ENCODE measurements around the gene IPO13.

IPO13 gene

DNA sequence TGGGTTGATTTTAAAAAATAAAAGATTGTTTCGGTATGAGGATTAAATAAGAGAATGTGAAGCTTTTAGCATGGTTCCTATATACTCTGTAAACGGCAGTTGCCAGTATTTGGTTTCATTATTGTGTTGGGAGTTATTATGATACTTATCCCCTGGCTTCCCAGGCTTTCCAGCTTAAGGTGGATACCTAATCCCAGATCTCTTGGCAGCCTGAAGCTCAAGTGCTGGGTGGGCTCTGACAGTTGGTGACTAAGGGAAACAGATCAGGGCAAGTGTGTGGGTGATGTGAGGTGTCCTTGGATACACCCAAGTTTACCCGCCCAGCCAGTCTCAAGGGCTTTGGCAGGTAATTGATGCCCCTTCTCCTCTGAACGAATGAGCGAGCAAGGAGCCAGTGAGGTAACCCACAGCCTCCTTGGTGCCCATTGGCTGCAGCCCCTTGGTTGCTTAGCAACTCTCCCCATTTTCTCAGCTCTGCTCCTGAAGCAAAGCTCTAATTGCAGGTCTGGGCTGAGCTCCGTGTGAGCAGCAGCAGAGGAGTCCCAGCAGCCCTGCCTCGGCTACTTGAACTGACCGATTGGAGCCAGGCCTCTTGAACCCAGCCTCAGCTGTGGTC, 6.1 kb downstream of the IPO13 start:
- no peak for DNase-seq

DNA sequence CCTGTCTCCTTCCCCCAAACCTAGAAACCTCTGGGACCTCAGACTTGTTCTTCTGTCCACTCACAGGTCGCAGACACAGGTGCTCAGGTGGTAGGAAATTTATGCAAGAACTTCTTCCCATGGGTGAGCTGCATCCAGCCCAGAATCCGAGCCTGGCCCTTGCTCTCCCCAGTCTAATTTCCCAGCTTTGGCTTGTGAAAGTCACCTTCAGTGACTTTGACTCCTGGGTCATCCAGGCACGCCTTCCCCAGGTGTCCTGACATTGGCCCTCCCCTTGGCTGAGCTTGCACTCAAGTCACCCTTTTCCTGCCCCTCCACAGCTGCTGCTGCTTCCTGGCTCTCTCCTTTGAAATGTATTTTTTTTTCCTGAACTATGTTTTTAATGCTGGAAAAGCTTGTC, 6.6 kb downstream of the IPO13 start:
- DNase-seq, result no peak

DNA sequence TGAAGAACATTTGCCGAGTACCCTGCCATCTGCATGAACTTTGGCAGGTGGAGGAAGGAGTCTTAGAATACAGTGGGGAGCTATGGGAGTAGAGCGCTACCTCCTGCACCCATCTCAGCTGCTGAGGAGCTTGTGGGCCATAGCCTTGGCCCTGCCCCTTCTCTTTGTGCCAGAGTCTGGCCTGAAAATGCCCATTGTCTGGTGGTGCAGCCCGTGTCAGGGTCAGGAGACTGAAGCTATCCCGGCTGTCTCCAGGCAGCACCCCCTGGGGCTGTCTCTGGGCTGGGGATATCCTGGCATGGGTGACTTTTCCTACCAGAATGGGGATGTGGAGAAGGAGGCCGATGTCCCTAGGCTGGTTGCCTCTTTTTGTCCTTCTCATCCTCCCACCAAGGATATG, 7.3 kb downstream of the IPO13 start:
- DNase-seq, result no peak

DNA sequence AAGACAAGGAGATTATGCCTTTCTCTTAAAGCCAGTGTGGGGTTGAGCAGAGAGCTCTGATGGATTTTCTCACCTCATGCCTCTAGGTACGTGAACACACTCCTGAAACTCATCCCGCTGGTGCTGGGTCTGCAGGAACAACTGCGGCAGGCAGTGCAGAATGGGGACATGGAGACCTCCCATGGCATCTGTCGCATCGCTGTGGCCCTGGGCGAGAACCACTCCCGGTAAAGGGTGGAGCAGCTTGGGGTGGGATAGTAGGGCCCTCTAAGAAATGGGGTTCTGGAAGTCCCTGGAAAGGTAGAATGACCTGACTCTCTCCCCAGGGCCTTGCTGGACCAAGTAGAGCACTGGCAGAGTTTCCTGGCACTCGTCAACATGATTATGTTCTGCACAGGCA, 9.5 kb downstream of the IPO13 start:
- DNase-seq, result no peak

DNA sequence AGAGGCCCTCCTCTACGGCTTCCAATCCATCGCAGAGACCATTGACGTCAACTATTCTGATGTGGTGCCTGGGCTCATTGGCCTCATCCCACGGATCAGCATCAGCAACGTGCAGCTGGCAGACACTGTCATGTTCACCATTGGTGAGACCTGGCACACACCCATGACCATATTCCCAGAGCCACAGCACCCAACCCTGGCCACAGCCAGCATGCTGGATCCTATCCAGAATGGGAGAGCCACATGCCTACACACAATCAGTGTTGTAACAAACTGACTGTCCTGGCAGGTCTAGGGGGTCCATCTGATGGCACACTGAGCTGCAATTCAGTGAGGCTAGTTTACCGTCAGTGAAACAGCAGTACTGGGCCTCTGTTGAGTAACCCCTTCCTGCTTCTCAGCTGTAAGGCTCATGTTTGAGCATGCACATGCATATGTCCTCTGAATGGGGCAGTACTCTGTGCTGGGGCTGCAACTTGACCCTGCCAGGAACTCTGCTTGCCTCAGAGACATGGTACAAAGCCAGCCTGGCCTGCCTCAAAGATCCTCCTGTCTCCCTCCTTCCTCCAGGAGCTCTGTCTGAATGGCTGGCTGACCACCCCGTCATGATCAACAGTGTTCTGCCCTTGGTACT, 10.8 kb downstream of the IPO13 start:
- no peak for DNase-seq

DNA sequence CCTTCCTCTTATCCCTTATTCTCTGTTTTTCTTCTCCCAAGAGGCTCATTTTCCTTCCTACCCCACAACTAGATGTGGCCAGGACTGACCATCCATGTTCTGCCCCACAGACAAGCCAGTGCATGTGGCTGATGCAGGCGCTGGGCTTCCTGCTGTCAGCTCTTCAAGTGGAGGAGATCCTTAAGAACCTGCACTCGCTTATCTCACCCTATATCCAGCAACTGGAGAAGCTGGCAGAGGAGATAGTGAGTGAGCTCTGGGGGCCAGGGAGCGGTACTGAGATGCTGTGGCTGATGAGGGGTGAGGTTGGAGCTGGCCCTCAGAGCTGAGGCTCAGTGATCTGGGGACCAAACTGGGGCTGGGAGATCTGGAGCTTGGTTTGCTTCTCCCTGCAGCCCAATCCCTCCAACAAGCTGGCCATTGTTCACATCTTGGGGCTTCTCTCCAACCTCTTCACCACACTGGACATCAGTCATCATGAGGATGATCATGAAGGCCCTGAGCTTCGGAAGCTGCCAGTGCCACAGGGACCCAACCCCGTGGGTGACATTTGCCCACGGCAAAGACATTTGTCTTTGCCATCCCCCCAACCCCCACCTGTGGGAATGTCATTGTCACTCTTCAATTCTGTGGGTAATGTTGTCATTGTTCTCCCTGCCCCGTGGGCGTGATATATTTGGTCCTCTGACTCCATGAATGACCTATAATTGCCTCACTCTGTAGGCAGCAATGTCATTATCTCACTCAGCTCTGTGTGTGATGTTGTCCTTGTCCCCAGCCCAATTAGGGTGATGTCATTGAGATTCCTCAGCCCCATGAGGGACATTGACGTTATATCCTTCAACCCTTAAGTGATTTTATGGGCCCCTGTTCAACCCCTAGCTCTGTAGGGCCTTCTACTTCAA, 11.9 kb downstream of the IPO13 start:
- DNase-seq, result no peak

DNA sequence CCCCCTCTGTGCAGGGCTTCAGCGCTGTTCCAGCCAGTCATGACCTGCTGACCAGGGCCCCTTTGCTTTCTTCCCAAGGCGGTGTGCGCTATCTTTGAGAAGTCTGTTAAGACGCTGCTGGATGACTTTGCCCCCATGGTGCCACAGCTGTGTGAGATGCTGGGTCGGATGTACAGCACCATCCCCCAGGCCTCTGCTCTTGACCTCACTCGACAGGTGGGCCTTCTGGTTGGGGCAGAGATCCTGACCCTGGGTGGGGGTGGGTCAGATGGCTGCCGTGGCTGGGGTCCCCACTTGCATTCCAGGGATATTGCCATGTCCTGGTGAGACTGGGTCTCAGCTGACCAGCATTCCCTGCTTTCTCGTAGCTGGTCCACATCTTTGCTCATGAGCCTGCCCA, 14.0 kb downstream of the IPO13 start:
- no peak for DNase-seq

DNA sequence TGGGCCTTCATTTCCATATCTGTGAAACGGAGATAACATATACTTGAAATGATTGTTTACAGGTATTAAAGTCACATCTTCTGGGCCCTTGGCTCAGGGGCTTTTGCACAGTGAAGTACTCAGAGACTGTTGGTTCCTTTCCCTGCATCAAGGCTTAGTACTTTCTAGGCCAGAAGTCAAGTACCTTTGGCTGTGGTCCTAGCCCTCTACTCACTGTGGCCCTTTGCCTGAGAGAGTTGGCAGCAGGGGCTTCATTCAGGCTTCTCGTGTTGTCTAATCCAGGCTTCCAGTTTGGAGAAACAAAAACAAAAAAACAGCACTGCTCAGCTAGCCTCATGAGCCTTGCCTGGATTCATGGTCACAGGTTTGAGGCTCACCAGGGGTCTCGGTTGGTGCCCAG, 14.9 kb downstream of the IPO13 start:
- no peak for DNase-seq

DNA sequence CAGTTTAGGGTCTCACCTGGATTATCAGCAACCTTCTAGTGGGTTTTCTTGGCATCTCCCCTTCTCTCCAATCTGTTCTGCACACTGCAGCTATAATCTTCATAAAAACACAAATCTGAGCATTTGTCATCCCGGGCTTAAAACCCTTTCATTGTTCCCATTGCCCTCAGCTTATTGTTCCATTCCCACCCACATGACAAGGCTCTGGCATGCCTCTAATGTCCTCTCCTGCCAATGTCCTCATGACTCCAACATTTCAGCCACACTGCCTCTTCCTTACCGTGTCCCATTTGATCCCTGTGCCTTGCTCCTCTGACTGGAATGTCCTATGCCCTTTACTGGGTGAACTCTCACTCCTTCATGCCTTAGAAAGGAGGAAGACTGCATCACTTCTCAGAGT, 15.6 kb downstream of the IPO13 start:
- DNase-seq, result no peak

DNA sequence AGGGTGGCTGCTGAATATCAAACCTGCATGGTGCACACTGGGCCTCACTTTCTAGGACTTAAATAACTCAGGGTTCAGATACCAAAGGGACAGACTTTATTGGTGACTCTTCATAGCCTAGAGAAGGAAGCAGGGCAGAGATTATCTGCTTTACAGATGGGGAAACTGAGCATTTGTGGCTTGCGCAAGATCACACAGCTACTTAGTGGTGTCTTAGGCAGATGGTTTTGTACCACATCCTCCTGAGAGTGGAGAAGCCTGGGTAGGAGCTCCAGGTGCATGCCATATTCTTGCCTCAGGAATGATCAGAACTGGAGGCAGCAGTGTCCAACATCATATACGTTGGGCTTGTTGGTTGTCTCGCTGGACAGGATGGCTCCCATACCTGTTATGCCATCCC, 16.3 kb downstream of the IPO13 start:
- no peak for DNase-seq

DNA sequence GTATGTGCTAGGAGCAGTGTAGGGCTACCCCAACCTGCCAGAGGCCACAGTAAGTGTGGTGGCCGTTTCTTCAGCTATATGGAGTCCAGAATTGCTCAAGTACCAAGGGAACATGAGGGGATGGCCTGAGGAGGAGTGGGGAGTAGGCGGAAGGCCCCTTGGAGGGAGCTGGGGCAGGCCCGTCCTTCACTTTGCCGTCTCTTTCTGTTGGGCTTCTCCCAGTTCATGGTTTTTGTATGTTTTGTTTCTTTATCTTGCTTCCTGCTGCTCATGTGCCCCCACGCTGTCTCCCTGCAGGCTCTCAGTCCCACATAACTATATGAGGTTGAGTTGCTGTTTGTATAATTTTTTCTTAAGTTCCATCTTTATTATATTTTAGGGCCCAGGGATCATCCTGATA, 17.1 kb downstream of the IPO13 start:
- DNase-seq, result no peak

DNA sequence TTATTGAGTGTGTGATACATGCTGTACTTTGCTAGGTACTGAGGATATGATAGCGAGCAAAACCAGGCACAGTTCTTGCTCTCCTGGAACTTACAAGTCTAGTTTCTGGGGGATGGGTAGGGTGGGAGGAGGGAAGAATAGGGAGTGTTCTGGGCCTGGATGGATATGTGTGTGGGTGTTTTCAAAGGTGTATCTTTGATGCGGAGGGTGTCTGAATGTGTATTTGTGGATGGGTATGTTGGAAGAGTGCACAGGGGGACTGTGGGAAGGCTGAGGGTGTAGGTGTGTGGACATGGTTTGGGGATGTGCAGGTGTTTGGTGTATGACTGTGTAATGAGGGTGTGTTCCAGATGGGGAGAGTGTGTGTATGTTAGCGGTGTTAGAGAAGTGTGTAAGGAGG, 18.6 kb downstream of the IPO13 start:
- no peak for DNase-seq

DNA sequence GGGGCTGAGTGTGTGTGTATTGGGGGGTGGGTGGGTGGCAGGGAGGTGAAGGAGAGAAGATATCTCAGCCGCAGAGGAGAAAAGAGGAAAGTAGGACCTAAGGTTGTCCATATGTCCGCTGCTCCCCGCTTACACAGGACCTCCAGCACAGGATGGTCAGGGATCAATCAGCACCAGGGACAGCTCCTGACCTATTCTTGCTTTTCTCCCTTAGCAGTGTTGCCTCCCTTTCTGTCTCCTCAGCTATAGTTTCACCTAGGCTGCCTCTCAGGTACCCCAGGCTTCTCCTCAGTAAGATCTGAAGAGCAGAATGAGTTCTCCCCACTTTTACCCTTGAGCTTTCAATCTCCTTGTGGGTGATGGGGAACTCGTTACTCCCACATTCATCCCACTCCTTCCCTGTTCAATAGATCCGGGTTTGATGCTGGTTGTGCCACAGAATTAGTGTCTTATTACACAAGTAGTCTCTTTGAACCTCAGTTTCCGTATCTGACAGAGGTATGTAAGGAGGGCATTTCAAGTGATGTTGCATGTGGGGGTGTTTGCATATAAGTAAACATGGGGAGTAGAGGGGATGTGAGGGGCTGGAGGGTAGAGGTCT, 21.7 kb downstream of the IPO13 start:
- DNase-seq, result peak; percentile 17

DNA sequence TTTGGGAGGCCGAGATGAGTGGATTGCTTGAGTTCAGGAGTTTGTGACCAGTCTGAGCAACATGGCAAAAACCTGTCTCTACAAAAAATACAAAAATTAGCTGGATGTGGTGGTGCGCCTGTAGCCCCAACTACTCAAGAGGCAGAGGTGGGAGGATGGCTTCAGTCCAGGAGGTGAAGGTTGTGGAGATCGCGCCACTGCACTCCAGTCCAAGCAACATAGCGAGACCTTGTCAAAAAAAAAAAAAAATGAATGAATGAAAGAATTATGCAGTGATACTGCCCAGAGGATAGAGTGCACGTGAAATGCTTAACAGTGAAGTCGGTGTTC, 22.6 kb downstream of the IPO13 start:
- no peak for DNase-seq

DNA sequence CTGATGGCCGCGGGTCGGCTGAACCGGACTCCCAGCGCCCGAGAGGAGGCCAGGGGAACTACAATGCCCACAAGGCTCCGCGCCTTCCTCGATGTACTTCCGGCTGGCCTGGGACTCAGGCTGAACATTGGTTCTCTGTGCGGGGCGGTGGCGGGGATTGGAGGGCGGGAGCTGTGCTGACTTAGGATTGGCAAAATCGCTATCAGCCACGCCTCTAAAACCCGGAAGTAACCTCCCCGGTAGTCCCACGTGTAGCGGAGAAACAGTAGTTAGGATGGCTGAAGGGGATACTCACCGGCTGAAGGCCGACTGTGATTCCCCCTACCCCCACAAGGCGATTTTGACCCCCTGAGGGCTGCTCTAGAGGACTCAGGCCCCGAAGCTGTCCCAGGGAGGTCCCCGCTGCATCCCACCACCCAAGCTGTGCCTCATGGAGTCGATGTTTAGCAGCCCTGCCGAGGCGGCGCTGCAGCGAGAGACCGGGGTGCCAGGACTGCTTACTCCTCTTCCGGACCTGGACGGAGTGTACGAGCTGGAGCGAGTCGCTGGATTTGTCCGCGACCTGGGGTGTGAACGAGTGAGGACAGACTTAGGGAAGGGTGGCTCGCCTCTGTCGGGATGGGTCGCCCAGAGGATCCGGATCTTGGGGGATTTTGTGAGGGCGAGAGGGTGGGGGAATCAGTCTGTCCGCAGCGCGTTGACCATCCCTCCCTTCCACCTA, 23.2 kb downstream of the IPO13 start, which contains the start of gene DPH2:
Gene DPH2, plus strand, starts transcription at position 265 of the 721 bp plus-strand sequence. Its CDS starts 166 bp downstream, at position 431.
- DNase-seq, result peak; percentile 91

DNA sequence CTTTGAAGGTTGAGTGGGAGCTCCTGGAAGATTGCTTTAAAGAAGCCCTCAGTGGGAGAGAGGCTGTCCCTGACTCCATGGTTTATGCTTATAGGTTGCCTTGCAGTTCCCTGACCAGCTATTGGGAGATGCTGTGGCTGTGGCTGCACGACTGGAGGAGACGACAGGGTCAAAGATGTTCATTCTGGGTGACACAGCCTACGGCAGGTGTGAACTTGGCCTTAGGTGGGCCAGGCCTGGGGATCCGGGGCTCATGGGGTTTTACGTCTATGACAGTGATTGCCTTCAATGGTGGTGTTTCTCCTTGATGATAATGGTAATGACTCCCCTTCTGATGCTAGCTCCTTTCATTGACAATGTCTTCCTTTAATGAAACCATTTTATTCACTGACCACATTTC, 23.8 kb downstream of the IPO13 start:
- no peak for DNase-seq

DNA sequence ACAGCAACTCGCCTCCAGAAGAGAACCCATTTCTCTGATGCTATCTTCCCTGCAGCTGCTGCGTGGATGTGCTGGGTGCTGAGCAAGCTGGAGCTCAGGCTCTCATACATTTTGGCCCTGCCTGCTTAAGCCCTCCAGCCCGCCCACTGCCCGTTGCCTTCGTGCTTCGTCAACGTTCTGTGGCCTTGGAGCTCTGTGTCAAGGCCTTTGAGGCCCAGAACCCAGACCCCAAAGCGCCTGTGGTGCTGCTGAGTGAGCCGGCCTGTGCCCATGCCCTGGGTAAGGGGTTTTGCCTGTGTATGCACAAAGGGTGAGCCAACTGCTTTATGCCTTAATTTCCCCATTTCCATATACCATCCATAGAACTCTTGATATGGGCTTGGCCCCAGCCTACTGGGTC, 24.2 kb downstream of the IPO13 start:
- DNase-seq, result no peak

DNA sequence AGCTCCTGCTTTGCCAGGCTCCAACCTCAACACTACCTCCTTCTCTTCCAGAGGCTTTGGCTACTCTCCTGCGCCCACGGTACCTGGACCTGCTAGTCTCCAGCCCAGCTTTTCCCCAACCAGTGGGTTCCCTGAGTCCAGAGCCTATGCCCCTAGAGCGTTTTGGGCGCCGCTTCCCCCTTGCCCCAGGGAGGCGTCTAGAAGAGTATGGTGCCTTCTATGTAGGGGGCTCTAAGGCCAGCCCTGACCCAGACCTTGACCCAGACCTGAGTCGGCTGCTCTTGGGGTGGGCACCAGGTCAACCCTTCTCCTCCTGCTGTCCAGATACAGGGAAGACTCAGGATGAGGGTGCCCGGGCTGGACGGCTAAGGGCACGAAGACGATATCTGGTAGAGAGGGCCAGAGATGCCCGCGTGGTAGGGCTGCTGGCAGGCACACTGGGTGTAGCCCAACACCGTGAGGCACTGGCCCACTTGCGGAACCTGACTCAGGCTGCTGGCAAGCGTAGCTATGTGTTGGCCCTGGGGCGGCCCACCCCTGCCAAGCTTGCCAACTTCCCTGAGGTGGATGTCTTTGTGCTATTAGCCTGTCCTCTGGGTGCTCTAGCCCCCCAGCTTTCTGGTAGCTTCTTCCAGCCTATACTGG, 24.7 kb downstream of the IPO13 start:
- DNase-seq, result no peak

DNA sequence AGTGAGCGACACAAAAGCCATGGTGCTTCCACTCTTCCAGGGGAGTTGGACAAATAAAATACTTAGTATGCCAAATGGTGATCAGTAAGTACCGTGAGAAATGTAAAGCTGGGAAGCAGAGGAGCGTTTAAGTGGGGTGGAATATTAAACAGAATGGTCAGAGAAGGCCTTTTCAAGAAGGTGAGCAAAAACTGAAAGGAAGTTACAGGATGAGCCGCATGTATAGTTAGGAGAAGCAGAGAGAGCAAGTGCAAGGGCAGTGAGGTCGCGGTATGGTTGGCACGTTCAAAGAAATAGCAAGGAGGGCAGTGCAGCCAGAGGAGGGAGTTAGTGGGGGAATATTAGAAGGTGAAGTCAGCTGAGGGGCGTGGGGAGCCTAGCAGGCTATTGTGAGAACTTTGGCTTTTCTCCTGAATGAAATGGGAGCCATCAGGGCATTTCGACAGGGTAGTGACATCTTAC, 27.3 kb downstream of the IPO13 start:
- no peak for DNase-seq

DNA sequence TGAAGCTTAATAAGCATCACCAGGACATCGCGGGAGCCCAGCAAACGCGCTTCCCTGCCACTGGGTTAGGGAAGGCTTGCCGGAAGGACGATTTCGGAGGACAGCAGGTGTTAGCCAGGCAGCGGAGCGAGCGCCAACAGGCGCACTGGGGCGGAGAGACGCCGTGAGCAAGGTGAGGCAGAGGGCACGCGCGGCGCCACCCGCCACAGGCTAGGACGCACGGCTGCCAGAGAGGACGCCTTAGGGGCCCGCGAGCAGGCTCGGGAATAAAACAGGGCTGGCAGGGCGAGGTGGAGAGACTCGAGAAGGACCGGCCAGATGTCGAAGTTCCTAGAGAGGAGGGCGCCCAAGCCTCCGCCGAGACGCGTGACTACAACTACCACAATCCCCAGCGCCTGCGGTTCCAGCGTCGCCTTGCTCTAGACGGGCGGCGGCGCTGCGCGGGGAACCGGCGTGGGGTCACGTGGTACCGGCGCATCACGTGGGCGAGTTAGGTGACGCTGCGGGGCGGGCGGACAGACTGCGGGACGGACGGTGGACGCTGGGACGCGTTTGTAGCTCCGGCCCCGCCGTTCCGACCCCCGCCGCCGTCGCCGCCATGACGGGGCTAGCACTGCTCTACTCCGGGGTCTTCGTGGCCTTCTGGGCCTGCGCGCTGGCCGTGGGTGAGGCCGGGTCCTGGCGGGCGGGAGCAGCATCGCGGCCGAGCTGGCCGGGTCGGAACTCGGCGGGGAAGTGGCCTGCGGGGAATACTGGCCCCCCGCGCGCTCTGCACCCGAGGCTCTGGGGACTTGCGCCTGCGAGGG, 27.9 kb downstream of the IPO13 start, which contains the start of gene ATP6V0B:
Gene ATP6V0B, plus strand, starts transcription at position 518 of the 806 bp plus-strand sequence. Its CDS starts 81 bp downstream, at position 599.
- peak; percentile 88 for DNase-seq

DNA sequence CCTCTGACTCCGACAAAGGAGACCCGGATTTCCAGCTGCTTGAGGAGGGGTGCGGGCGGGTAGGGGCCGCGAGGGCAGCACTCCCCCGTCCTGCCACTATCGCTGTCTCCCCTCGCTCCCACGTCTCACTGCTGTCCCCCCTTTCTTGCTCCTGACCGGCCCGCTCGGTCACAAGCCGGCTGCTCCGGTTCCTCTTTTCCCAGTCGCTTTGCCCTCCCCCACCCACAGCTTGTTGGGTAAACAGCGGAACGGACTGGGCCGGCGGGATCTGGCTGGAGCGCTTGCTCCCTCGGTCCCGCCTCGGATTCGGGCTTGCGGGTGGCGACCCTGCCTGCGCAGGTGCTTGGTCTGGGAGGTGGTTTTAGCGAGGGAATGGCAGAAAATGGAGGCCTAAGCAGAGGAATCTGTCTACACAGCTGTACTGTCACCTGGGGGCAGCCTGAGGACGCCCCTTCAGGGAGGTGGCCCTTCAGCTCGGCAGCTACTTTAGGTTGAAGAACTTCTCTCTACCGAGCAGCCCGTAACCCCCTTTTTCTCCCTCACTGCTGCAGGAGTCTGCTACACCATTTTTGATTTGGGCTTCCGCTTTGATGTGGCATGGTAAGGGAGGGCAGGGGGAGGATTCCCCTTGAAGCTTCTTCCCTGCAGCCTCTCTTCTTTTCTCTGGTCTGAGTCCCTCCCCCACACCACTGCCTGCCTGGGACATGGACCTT, 28.7 kb downstream of the IPO13 start:
- DNase-seq, result no peak
